Mononuclear cell (primary cell): ENCODE data around the gene CLK4. TPM values are rescaled to one million over a fixed set of nuclear protein-coding genes. Genes with fewer than 3 reads are reported as not detected.
"Not testable (repeated sequence)": the region's sequence is repeated elsewhere in the genome, so short reads cannot be mapped to it uniquely, and the experiment has no call there.

Experiments
- H3K27me3 ChIP-seq: 2 replicates; pipeline ENCODE4 v1.6.0; 2011; ENCODE audit warnings: low read length, control low read depth; ENCODE audit not compliant: insufficient read depth
- H3K4me1 ChIP-seq: 2 replicates; pipeline ENCODE4 v1.5.1; 2011; ENCODE audit warnings: mild to moderate bottlenecking, low read length, control low read depth; ENCODE audit not compliant: insufficient read depth
- H3K4me3 ChIP-seq: 2 replicates; pipeline ENCODE4 v1.5.1; 2011; ENCODE audit warnings: mild to moderate bottlenecking, low read length, moderate library complexity
- H3K9me3 ChIP-seq: 2 replicates; pipeline ENCODE4 v1.5.1; 2011; ENCODE audit warnings: low read depth, mild to moderate bottlenecking, control low read depth, low read length
- total RNA-seq: library from RNA; depleted of rRNA; stranded (reverse); fragments of >200 nt; gene quantifications from one replicate; pipeline ENCODE4 v1.2.3, GENCODE V29; 2012

CLK4 gene
- total RNA-seq, 1 donor, result 92.1 TPM

GRCh38 chr5:178585421-178585820 lies 41.4 kb downstream of the CLK4 start:
- Histone ChIP-seq H3K27me3 (peaks cover 15% of the 10 kb centered on the region), H3K4me1 (peaks cover 24% of the 10 kb centered on the region)
- not testable (repeated sequence) for H3K4me3 ChIP-seq, H3K9me3 ChIP-seq

GRCh38 chr5:178583279-178583678 lies 43.6 kb downstream of the CLK4 start:
- Histone ChIP-seq H3K4me3 (no peak overlapping the region), H3K9me3 (no peaks in the 10 kb centered on the region), H3K27me3 (peaks cover 6% of the 10 kb centered on the region), H3K4me1 (peaks cover 6% of the 10 kb centered on the region)

GRCh38 chr5:178582291-178582690 lies 44.6 kb downstream of the CLK4 start:
- no peaks in the 10 kb centered on the region for H3K4me1 ChIP-seq
- H3K27me3 ChIP-seq, result peaks cover 3% of the 10 kb centered on the region
- no peak overlapping the region for H3K4me3 ChIP-seq
- no peaks in the 10 kb centered on the region for H3K9me3 ChIP-seq

DNA sequence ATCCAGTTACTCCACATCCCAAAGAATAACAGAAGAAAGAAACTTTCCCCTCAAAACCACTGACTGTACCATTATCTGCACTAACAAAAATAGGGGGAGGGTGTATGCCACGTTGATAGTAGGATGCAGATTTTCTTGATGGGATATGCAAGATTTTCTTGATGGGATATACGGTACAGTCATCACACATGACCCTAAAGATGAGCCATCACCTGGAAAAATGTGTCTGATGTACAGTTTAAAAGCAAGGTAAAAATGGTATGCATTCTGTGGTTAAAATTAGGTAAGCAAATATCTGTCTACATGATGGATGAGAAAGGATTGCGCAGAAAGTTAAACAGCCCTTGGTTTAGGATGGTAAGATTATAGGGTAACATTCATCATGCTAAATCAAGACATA lies 45.2 kb downstream of the CLK4 start:
- no peaks in the 10 kb centered on the region for H3K4me1 ChIP-seq
- H3K9me3 ChIP-seq, result no peaks in the 10 kb centered on the region
- no peak overlapping the region for H3K4me3 ChIP-seq
- H3K27me3 ChIP-seq, result peaks cover 3% of the 10 kb centered on the region

- H3K4me3 ChIP-seq, result no peak overlapping the region
- peaks cover 6% of the 10 kb centered on the region for H3K27me3 ChIP-seq
- H3K4me1 ChIP-seq, result no peaks in the 10 kb centered on the region
- no peaks in the 10 kb centered on the region for H3K9me3 ChIP-seq
These were observed 46.4 kb downstream of the CLK4 start for GRCh38 chr5:178580271-178580955.

DNA sequence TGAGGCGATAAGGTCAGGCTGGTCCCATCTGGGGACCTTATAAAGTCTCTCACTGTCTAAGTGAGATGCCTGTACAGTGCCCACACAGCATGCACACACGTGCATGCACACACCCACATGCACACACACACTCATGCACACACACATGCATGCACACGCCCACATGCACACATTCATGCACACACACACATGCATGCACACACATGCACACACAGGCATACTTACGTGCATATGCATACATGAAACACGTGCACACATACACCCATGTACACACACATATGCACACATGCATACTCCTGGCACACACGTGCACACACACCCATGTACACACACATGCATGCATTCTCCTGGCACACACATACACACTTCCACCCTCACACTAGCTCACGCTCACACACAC lies 48.9 kb downstream of the CLK4 start:
- H3K4me3 ChIP-seq, result no peak overlapping the region
- no peaks in the 10 kb centered on the region for H3K4me1 ChIP-seq
- no peaks in the 10 kb centered on the region for H3K9me3 ChIP-seq
- H3K27me3 ChIP-seq, result peaks cover 6% of the 10 kb centered on the region

- Histone ChIP-seq H3K4me3 (no peak overlapping the region), H3K9me3 (no peaks in the 10 kb centered on the region), H3K27me3 (peaks cover 6% of the 10 kb centered on the region), H3K4me1 (no peaks in the 10 kb centered on the region)
These were observed 49.4 kb downstream of the CLK4 start for GRCh38 chr5:178577376-178577839.

- peaks cover 6% of the 10 kb centered on the region for H3K27me3 ChIP-seq
- peak overlapping the region; percentile 4 for H3K4me3 ChIP-seq
- H3K9me3 ChIP-seq, result no peaks in the 10 kb centered on the region
- H3K4me1 ChIP-seq, result no peaks in the 10 kb centered on the region
These were observed 50.1 kb downstream of the CLK4 start for GRCh38 chr5:178576591-178577351.

- Histone ChIP-seq H3K4me1 (no peaks in the 10 kb centered on the region), H3K4me3 (no peak overlapping the region), H3K27me3 (peaks cover 6% of the 10 kb centered on the region), H3K9me3 (no peaks in the 10 kb centered on the region)
These were observed 53.6 kb downstream of the CLK4 start for GRCh38 chr5:178573216-178573615.

- H3K4me1 ChIP-seq, result no peaks in the 10 kb centered on the region
- H3K4me3 ChIP-seq, result no peak overlapping the region
- H3K27me3 ChIP-seq, result peaks cover 6% of the 10 kb centered on the region
- H3K9me3 ChIP-seq, result no peaks in the 10 kb centered on the region
These were observed 54.2 kb downstream of the CLK4 start for GRCh38 chr5:178572617-178573016.

GRCh38 chr5:178569485-178569884 lies 57.4 kb downstream of the CLK4 start:
- Histone ChIP-seq H3K9me3 (no peaks in the 10 kb centered on the region), H3K27me3 (no peaks in the 10 kb centered on the region), H3K4me3 (no peak overlapping the region), H3K4me1 (no peaks in the 10 kb centered on the region)

- H3K4me1 ChIP-seq, result no peaks in the 10 kb centered on the region
- H3K9me3 ChIP-seq, result no peaks in the 10 kb centered on the region
- H3K4me3 ChIP-seq, result no peak overlapping the region
- H3K27me3 ChIP-seq, result no peaks in the 10 kb centered on the region
These were observed 61.9 kb downstream of the CLK4 start for GRCh38 chr5:178564811-178565550.

- H3K4me3 ChIP-seq, result no peak overlapping the region
- no peaks in the 10 kb centered on the region for H3K27me3 ChIP-seq
- no peaks in the 10 kb centered on the region for H3K4me1 ChIP-seq
- no peaks in the 10 kb centered on the region for H3K9me3 ChIP-seq
These were observed 62.5 kb downstream of the CLK4 start for GRCh38 chr5:178564397-178564796.

DNA sequence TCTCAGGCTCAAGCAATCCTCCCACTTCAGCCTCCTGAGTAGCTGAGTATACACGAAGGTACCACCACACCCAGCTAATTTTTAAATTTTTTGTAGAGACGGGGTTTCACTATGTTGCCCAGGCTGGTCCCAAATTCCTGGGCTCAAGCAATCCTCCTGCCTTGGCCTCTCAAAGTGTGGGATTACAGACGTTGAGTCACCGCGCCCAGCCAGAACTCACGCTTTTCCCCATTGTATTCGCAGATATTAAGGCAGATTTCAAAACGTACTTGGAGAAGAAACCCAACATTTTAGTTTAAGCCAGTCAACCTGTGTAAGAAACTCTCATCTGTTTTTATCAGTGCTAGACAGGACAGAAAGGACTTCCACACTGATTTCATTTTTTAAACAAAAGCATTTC lies 63.2 kb downstream of the CLK4 start:
- no peak overlapping the region for H3K4me3 ChIP-seq
- no peaks in the 10 kb centered on the region for H3K9me3 ChIP-seq
- no peaks in the 10 kb centered on the region for H3K27me3 ChIP-seq
- H3K4me1 ChIP-seq, result no peaks in the 10 kb centered on the region

DNA sequence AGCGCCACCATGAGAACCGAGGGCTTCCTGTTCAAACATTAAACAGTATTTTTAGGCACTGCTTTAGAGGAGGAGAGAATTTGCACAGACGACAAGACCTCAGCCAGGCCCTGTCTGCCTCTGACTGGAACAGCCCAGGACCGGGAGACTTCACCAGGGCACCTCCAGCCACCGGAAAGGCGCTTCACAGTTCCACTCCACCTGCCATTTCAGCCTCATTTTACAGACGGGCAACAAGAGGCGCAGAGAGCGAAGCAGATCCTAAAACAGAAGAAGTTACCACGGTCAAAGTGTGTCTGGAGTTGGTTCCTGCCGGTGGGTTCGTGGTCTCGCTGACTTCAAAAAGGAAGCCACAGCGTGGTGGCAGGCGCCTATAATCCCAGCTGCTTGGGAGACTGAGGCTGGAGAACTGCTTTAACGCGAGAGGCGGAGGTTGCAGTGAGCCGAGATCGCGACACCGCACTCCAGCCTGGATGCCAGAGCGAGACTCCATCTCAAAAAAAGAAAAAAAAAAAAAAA lies 65.0 kb downstream of the CLK4 start:
- Histone ChIP-seq H3K4me1 (no peaks in the 10 kb centered on the region), H3K9me3 (no peaks in the 10 kb centered on the region), H3K27me3 (no peaks in the 10 kb centered on the region), H3K4me3 (no peak overlapping the region)
